ENCODE results near the gene SLC14A1. TPM values are rescaled to one million over a fixed set of nuclear protein-coding genes. Genes with fewer than 3 reads are reported as not detected.

The SLC14A1 gene
- polyA plus RNA-seq, 1 donor from 2014 or later = not detected

DNA sequence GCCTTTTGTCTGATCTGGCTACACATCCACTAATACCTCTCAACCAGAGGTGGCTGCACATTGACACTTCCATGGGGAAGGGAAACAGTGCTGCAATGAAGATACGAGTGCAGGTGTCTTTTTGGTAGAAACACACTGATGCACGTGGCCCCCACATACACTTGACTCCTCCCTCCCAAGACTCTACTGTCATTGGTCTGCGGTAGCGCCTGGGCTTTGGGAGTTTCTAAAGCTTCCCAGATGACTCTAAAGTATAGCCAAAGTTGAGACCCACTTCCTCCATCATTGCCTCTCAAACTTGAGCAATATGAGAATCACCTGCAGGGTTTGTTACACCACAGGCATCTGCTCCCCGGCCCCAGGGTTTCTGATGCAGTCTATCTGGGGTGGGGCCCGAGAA, 11.0 kb downstream of the SLC14A1 start:
- no peaks in the 10 kb centered on the region for H3F3A ChIP-seq (ENCODE audit: insufficient read depth, low read length, poor library complexity, severe bottlenecking)

DNA sequence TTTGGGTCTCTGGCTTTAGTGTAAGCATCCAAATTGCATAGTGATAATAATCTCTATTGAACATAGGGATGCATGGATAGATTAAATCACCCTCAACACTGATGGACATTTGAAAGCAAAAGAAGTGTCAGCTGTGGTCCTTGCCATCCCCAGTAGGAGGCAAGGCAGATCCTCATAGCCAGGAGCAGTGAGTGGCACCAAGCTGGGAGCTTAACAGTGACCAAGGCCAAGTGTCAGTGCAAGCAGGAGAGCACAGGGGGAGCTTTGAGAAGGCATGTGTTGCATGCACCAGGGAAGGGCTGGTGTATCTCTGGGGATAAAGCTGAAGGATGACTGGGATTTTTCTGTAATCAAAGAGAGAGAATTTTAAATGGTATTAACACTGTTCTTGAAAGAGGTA, 14.7 kb downstream of the SLC14A1 start:
- no peak overlapping the region for H3K4me2 ChIP-seq (ENCODE audit: low read length)
- no peaks in the 10 kb centered on the region for H3K9me3 ChIP-seq (ENCODE audit: low read length)
- no peak overlapping the region for H3K4me3 ChIP-seq (ENCODE audit: low read length)
- no peaks in the 10 kb centered on the region for H3K27me3 ChIP-seq (ENCODE audit: insufficient read depth, low read depth, low read length)
- H3K27ac ChIP-seq (ENCODE audit: low read length) = no peak overlapping the region
- H3K36me3 ChIP-seq (ENCODE audit: insufficient read depth, low read length) = no peaks in the 10 kb centered on the region
- H3K9ac ChIP-seq (ENCODE audit: low read length) = no peak overlapping the region
- no peak overlapping the region for H2AFZ ChIP-seq (ENCODE audit: low read depth, low read length)
- no peaks in the 10 kb centered on the region for H4K20me1 ChIP-seq (ENCODE audit: insufficient read depth)
- TF ChIP-seq POLR2AphosphoS5 (IDR thresholded peaks at IDR 0.05) = no peak
- no peaks in the 10 kb centered on the region for H3K79me2 ChIP-seq (replicated peaks; ENCODE audit: insufficient read depth, low read length)
- no peaks in the 10 kb centered on the region for H3F3A ChIP-seq (ENCODE audit: insufficient read depth, low read length, poor library complexity, severe bottlenecking)
- H3K9me2 ChIP-seq (ENCODE audit: insufficient read depth, low read length) = no peaks in the 10 kb centered on the region

More for the DNA sequence above, 11.0 kb downstream of the SLC14A1 start:
- H3K4me2 ChIP-seq (ENCODE audit: low read length) = no peak overlapping the region
- no peak overlapping the region for H3K9ac ChIP-seq (ENCODE audit: low read length)
- no peaks in the 10 kb centered on the region for H3K9me3 ChIP-seq (ENCODE audit: low read length)
- H4K20me1 ChIP-seq (ENCODE audit: insufficient read depth) = no peaks in the 10 kb centered on the region
- H3K27ac ChIP-seq (ENCODE audit: low read length) = no peak overlapping the region
- no peak for TF ChIP-seq MXI1 (conservative IDR thresholded peaks at IDR 0.05; ENCODE audit: poor library complexity, severe bottlenecking)
- TF ChIP-seq EP300 (conservative IDR thresholded peaks at IDR 0.05; ENCODE audit: poor library complexity, severe bottlenecking) = no peak
- TF ChIP-seq, protein P1, sequence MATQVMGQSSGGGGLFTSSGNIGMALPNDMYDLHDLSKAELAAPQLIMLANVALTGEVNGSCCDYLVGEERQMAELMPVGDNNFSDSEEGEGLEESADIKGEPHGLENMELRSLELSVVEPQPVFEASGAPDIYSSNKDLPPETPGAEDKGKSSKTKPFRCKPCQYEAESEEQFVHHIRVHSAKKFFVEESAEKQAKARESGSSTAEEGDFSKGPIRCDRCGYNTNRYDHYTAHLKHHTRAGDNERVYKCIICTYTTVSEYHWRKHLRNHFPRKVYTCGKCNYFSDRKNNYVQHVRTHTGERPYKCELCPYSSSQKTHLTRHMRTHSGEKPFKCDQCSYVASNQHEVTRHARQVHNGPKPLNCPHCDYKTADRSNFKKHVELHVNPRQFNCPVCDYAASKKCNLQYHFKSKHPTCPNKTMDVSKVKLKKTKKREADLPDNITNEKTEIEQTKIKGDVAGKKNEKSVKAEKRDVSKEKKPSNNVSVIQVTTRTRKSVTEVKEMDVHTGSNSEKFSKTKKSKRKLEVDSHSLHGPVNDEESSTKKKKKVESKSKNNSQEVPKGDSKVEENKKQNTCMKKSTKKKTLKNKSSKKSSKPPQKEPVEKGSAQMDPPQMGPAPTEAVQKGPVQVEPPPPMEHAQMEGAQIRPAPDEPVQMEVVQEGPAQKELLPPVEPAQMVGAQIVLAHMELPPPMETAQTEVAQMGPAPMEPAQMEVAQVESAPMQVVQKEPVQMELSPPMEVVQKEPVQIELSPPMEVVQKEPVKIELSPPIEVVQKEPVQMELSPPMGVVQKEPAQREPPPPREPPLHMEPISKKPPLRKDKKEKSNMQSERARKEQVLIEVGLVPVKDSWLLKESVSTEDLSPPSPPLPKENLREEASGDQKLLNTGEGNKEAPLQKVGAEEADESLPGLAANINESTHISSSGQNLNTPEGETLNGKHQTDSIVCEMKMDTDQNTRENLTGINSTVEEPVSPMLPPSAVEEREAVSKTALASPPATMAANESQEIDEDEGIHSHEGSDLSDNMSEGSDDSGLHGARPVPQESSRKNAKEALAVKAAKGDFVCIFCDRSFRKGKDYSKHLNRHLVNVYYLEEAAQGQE (IDR thresholded peaks at IDR 0.05; ENCODE audit: borderline replicate concordance) = no peak
- no peak for TF ChIP-seq EZH2 (IDR thresholded peaks at IDR 0.05; ENCODE audit: borderline replicate concordance, insufficient read depth, low read length, poor library complexity, severe bottlenecking)
- TF ChIP-seq TAF1 (IDR thresholded peaks at IDR 0.05; ENCODE audit: low read depth) = no peak
- no peak for TF ChIP-seq RAD21 (conservative IDR thresholded peaks at IDR 0.05)
- no peak for TF ChIP-seq POLR2AphosphoS5 (IDR thresholded peaks at IDR 0.05)
- TF ChIP-seq SMC3 (conservative IDR thresholded peaks at IDR 0.05; ENCODE audit: poor library complexity) = no peak
- TF ChIP-seq, protein P2, sequence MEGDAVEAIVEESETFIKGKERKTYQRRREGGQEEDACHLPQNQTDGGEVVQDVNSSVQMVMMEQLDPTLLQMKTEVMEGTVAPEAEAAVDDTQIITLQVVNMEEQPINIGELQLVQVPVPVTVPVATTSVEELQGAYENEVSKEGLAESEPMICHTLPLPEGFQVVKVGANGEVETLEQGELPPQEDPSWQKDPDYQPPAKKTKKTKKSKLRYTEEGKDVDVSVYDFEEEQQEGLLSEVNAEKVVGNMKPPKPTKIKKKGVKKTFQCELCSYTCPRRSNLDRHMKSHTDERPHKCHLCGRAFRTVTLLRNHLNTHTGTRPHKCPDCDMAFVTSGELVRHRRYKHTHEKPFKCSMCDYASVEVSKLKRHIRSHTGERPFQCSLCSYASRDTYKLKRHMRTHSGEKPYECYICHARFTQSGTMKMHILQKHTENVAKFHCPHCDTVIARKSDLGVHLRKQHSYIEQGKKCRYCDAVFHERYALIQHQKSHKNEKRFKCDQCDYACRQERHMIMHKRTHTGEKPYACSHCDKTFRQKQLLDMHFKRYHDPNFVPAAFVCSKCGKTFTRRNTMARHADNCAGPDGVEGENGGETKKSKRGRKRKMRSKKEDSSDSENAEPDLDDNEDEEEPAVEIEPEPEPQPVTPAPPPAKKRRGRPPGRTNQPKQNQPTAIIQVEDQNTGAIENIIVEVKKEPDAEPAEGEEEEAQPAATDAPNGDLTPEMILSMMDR (IDR thresholded peaks at IDR 0.05; ENCODE audit: poor library complexity, severe bottlenecking) = no peak
- no peak overlapping the region for H2AFZ ChIP-seq (ENCODE audit: low read depth, low read length)
- no peak overlapping the region for H3K4me3 ChIP-seq (ENCODE audit: low read length)
- no peaks in the 10 kb centered on the region for H3K79me2 ChIP-seq (replicated peaks; ENCODE audit: insufficient read depth, low read length)
- no peaks in the 10 kb centered on the region for H3K9me2 ChIP-seq (ENCODE audit: insufficient read depth, low read length)
- H3K27me3 ChIP-seq (ENCODE audit: insufficient read depth, low read depth, low read length) = no peaks in the 10 kb centered on the region
- H3K36me3 ChIP-seq (ENCODE audit: insufficient read depth, low read length) = no peaks in the 10 kb centered on the region

DNA sequence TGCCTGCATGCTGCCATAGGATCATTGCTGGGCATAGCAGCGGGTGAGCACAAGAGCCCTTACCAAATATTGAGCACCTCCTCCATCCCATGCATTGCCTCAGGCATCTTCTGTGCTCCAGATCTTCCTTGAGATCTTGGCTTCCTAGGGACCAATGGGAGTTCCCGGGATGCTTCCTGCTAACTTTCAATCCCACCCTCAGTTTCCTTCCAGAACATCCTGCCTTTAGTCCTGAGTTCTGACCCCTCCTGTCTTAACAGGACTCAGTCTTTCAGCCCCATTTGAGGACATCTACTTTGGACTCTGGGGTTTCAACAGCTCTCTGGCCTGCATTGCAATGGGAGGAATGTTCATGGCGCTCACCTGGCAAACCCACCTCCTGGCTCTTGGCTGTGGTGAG, 15.3 kb downstream of the SLC14A1 start:
- no peak overlapping the region for H3K4me2 ChIP-seq (ENCODE audit: low read length)
- H3K9ac ChIP-seq (ENCODE audit: low read length) = no peak overlapping the region
- H4K20me1 ChIP-seq (ENCODE audit: insufficient read depth) = no peaks in the 10 kb centered on the region
- H3K27ac ChIP-seq (ENCODE audit: low read length) = no peak overlapping the region
- H3K27me3 ChIP-seq (ENCODE audit: insufficient read depth, low read depth, low read length) = no peaks in the 10 kb centered on the region
- H3K36me3 ChIP-seq (ENCODE audit: insufficient read depth, low read length) = no peaks in the 10 kb centered on the region
- no peaks in the 10 kb centered on the region for H3F3A ChIP-seq (ENCODE audit: insufficient read depth, low read length, poor library complexity, severe bottlenecking)
- TF ChIP-seq POLR2AphosphoS5 (IDR thresholded peaks at IDR 0.05) (no peak), EZH2 (IDR thresholded peaks at IDR 0.05; ENCODE audit: borderline replicate concordance, insufficient read depth, low read length, poor library complexity, severe bottlenecking) (no peak), RAD21 (conservative IDR thresholded peaks at IDR 0.05) (no peak), MXI1 (conservative IDR thresholded peaks at IDR 0.05; ENCODE audit: poor library complexity, severe bottlenecking) (no peak), TAF1 (IDR thresholded peaks at IDR 0.05; ENCODE audit: low read depth) (no peak), SMC3 (conservative IDR thresholded peaks at IDR 0.05; ENCODE audit: poor library complexity) (no peak), EP300 (conservative IDR thresholded peaks at IDR 0.05; ENCODE audit: poor library complexity, severe bottlenecking) (no peak)
- TF ChIP-seq, protein P1 (IDR thresholded peaks at IDR 0.05; ENCODE audit: borderline replicate concordance) = no peak
- TF ChIP-seq, protein P2 (IDR thresholded peaks at IDR 0.05; ENCODE audit: poor library complexity, severe bottlenecking) = no peak
- no peak overlapping the region for H2AFZ ChIP-seq (ENCODE audit: low read depth, low read length)
- H3K79me2 ChIP-seq (replicated peaks; ENCODE audit: insufficient read depth, low read length) = no peaks in the 10 kb centered on the region
- H3K9me2 ChIP-seq (ENCODE audit: insufficient read depth, low read length) = no peaks in the 10 kb centered on the region
- H3K9me3 ChIP-seq (ENCODE audit: low read length) = no peaks in the 10 kb centered on the region
- no peak overlapping the region for H3K4me3 ChIP-seq (ENCODE audit: low read length)

Data from neural cell (in vitro differentiated cells).